ENCODE data around the gene STOML1.

STOML1 gene

DNA sequence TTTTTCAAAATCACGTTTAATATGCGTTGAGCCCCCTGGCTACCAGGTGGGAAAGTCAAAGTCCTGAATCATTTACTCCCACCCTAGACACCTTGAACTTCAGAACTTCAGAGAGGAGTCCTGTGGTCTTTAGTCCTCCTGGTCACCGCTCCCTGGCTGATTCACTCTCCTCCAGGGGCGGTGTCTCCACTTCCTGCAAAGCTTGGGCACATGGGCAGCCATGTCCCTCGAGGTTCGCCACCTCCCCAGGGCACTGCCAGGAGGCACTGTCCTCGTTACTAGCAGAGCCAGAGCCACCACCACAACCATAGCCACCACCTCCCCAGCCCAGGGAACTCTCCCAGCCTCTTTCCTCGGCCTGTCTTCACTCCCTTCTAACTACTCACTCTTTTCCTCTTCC is 34.8 kb downstream of the STOML1 start:
- no peak overlapping the region for H3K27ac ChIP-seq
- TF ChIP-seq, protein P1, sequence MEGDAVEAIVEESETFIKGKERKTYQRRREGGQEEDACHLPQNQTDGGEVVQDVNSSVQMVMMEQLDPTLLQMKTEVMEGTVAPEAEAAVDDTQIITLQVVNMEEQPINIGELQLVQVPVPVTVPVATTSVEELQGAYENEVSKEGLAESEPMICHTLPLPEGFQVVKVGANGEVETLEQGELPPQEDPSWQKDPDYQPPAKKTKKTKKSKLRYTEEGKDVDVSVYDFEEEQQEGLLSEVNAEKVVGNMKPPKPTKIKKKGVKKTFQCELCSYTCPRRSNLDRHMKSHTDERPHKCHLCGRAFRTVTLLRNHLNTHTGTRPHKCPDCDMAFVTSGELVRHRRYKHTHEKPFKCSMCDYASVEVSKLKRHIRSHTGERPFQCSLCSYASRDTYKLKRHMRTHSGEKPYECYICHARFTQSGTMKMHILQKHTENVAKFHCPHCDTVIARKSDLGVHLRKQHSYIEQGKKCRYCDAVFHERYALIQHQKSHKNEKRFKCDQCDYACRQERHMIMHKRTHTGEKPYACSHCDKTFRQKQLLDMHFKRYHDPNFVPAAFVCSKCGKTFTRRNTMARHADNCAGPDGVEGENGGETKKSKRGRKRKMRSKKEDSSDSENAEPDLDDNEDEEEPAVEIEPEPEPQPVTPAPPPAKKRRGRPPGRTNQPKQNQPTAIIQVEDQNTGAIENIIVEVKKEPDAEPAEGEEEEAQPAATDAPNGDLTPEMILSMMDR (conservative IDR thresholded peaks at IDR 0.05): no peak
- no peak for TF ChIP-seq ZFX (IDR thresholded peaks at IDR 0.05)

- H3K27ac ChIP-seq: no peak overlapping the region
- TF ChIP-seq, protein P1 (conservative IDR thresholded peaks at IDR 0.05): no peak
These were observed 35.4 kb downstream of the STOML1 start for GRCh38 chr15:73956743-73957135.

- no peak overlapping the region for H3K27ac ChIP-seq
- no peak for TF ChIP-seq ZFX (IDR thresholded peaks at IDR 0.05)
- TF ChIP-seq, protein P1 (conservative IDR thresholded peaks at IDR 0.05): no peak
These were observed 36.0 kb downstream of the STOML1 start for GRCh38 chr15:73955861-73956742.

DNA sequence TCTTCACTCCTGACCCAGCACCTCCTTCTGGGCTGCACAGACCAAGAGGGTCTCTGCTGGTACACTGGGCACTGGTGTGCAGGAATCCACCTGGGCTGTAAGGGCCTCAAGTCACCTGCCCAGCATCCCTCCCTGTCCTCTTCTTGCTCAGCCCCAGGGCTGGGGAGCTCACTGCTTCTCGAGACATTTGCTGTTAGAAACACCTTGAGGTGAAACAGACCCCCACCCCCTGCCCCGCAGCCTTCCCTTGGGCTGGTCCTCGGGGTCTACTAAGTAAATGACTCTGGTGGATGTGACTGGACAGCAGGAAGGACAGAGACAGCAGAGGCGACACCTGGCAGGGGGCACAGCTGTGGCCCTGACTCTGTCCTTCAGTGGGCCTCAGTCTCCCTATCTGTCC is 36.8 kb downstream of the STOML1 start:
- no peak overlapping the region for H3K27ac ChIP-seq
- TF ChIP-seq ZFX (IDR thresholded peaks at IDR 0.05): no peak
- TF ChIP-seq, protein P1 (conservative IDR thresholded peaks at IDR 0.05): no peak

DNA sequence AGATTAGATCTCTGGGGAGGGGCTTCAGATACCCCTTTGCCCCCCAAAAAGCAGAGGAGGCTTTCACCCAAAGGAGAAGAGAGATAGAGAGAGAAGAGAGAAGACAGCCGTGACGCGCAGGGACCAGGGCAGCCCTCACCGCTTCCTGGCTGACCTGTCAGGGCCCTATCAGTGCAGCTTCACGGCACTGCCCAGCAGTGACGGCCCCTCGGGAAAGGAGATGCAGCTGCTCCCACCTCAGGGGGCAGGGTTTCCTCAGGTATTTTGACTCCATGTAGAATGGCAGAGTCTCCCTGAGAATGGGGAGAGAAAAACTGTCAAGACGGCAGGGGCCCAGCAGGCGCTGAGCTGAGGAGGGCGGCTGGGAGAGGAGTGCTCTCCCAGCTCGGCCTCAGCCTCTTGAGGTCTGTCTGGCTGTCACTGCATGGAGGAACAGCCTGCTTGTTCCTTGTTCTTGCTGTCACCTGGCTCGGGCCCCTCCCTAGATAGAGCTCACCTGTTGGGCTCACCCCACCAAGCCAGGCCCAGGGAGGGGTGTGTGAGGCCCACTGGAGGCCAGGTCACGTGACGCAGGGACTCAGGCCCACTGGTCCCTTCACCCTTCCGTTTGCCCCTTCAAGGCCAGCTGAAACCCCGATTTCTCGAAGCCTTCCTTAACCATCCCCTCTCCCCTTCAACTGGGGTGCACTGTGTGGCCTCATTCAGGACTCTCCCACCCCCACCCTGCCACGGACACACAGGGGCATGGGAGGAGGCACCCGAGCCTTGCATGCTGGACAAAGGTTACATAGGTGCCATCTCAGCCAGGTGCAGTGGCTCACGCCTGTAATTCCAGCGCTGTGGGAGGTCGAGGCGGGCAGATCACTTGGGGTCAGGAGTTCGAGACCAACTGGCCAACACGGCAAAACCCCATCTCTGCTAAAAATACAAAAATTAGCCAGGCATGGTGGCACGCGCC is 37.6 kb downstream of the STOML1 start:
- no peak overlapping the region for H3K27ac ChIP-seq
- TF ChIP-seq, protein P1 (conservative IDR thresholded peaks at IDR 0.05): no peak
- TF ChIP-seq ZFX (IDR thresholded peaks at IDR 0.05): no peak

DNA sequence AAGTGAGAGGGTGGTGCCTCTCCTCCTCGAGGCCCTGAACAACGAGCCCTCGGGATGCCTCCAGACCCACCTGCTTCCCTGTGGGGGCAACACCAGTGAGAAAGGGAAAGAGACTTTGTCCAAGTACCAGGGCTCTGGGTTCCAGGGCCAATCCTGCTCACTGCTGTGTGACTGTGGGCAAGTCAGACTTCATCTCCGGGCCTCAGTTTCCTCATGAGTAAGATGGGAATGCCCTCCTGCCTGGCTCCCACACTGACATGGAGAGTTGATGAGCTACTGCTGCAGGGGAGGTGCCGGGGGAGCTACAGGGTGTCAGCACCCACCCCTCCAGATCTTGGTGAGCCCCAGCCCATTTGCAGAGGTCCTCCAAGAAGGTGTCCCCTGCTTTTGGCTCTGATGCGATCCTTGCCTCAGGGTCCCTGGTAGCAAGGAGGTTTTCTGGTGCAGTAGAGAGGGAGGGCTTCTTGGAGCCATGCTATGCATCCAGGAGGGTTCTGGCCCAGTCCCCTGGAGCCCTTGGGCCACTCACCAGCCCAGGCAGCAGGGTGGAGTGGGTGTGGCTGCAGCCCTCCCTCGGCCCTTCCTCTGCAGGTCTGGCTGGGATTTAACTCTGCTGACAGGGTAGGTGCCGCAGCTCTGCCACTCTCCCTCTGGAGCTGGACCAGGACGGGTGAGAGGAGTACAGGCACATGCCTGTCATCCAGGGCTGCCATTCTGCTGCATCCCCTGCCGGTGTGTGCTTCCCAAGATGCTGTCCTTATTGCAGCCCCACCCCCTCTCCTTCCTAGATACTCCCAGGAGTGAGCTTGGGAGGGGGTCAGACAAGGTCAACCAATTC is 39.0 kb downstream of the STOML1 start:
- no peak for TF ChIP-seq ZFX (IDR thresholded peaks at IDR 0.05)
- TF ChIP-seq, protein P1 (conservative IDR thresholded peaks at IDR 0.05): no peak
- no peak overlapping the region for H3K27ac ChIP-seq

Data from C4-2B (cell line).